HL-60/S4 treated with retinoic acid at 250 ng/mL for 4 days and 3 days (cell line): ENCODE data around the gene PUS10.
"Not testable (repeated sequence)": the region's sequence is repeated elsewhere in the genome, so short reads cannot be mapped to it uniquely, and the experiment has no call there.

Experiments
- in situ Hi-C: fragments of 300-500 bp; cut with MboI; formaldehyde crosslinking; loops from 2 replicates; pipeline ENCODE4 v1.7.0; 2022; ENCODE audit warnings: low sequenced_read_pairs

The PUS10 gene

DNA sequence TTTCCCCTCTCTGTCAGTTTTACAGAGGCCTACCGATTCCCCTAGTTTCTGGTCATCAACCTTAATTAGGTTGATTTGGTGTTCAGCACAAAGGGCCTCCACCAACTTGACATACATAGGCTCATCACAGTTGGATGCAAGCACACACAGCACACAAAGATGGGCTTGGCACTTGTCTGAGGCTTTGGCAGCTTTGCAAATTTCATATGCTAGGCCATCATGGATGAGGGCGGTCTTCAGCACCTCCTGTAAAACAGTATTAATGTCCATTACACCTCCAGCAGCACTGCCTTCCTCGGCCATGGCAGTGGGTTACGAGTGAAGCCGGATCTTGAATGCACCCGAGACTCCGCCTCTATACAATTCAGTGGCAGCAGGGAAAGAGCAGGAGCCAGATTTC, 79.8 kb downstream of the PUS10 start:
- in situ Hi-C loops = no loop called here

DNA sequence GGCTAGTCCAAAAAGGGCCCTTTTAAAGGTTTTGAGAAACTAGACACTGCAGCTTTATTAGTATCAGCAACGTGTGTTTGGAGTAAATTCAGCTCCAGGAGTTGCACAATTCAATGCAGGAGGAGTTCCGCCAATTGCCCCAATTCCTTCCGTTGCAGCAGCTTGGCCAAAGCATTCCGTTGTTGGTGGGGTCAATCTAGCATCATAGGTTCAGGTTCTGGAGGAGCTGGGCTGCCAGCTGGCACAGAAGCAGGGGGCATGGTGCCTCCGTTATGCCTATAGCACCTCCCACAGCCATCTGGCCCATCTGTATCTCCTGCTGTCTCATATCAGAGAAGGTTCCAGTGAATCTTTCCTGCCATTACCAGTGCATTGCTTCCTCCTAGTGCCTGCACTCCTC, 81.3 kb downstream of the PUS10 start:
- in situ Hi-C loops = no loop called here

DNA sequence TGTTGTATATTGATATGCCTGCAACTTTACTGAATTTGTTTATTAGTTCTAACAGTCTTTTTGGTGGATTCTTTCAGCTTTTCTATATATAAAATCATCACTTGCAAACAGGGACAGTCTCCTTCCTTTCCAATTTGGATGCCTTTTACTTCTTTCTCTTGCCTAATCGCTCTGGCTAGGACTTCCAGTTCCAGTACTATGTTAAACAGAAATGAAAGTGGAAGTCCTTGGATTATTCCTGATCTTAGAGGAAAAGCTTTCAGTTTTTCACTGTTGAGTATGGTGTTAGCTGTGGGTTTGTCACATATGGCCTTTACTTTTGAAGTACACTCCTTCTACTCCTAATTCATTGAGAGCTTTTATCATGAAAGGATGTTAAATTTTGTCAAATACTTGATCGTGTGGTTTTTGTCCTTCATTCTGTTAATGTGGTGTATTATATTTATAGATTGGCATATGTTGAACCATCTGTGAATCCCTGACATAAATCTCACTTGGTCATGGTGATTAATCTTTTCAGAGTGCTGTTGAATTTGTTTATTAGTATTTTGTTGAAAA, 83.8 kb downstream of the PUS10 start:
- in situ Hi-C loops = no loop called here

DNA sequence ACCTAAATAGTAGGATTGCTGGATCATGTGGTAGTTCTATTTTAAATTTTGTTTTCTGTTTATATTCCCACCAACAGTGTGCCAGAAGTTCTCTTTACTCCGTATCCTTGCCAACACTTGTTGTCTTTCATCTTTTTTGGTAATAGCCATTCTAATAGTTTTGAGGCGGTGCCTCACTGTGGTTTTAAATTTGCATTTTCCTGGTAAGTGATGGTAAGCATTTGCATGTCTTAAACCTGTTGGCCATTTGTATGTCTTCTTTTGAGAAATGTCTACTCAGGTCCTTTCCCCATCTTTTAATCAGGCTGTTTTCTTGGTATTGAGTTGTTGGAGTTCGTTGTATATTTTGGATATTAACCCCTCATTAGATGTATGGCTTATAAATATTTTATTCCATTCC, 85.1 kb downstream of the PUS10 start:
- in situ Hi-C loops = no loop called here

DNA sequence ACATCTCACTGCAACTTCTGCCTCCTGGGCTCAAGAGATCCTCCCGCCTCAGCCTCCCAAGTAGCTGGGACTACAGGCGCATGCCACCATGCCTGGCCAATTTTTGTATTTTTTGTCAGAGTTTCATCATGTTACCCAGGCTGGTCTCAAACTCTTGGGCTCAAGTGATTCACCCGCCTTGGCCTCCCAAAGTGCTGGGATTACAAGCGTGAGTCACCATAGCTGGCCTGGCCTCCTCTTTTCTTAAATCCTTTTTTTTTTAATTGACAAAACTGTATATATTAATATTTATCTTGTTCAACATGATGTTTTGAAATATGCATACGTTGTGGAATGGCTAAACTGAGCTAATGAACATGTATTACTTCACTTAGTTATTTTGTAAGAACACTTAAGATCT, 86.0 kb downstream of the PUS10 start:
- in situ Hi-C loops = not testable (repeated sequence)

DNA sequence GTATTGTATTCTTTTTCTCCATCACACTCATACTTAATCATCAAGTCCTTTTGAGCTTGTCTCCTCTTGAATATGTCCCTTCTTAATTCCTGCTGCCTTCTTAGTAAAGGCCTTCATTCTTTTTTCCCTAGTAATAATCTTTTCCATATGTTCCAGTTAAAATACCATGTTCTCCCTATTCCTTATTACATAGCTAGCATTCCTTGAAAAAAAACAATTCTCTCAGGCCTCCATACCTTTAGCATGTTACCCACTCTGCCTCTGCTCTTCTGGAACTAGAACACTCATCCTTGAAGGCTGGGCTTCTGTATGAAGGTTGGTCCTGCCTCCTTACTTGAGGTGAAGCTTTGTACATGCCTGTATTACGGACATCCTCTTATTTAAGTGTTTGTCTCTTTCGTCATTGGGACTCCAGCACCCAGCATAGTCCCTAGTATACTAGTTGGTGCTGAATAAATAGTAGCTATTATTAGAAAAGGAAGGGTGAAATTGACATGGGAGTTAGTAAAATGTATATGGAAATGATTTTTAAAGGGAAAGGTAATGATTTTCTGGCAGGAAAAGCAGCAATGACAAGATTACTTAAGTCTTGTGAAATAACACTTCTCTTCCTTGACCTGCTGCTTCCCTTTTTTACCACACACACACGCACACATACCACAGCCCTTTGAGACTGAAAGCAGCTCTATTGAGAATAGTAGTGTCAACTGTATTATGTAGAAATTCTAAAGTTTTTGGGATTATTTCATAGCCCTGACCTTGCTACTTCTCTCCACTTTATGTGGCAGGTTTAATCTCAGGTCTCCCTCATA, 91.1 kb downstream of the PUS10 start:
- in situ Hi-C loops = no loop called here

DNA sequence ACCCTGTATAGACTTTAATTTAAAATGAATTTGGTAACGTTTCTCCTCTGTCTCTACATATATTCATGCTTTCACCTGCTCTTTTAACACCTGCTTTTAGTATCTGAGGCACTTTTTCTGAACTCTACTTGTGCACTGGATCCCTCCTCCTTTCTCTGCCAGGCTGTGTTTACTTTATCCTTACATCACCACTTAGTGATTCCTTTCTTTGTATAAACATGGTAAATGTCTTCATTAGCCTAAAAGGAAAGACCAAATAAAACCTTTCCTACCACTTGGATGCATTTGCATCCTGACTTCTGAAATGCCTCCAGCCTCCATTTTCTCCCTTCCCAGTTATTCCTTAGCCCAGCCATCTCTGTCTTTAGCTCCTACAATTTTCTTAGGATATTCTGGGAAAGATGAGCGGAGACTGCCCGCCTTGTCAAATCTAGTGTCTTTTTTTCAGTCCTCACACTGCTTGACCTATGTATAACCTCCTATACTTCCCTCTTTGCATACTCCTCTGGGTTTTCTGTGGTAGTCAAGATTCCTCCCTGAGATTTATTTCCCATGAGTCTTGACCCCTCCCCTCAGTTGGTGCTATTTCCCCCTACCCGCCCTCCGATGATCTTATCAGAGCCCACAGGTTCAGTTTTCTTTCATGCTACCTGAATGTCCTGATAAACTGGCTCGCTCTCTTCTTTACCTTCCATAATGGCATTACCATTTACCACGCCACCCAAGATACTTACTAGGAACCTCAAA, 91.9 kb downstream of the PUS10 start:
- in situ Hi-C loops = no loop called here

DNA sequence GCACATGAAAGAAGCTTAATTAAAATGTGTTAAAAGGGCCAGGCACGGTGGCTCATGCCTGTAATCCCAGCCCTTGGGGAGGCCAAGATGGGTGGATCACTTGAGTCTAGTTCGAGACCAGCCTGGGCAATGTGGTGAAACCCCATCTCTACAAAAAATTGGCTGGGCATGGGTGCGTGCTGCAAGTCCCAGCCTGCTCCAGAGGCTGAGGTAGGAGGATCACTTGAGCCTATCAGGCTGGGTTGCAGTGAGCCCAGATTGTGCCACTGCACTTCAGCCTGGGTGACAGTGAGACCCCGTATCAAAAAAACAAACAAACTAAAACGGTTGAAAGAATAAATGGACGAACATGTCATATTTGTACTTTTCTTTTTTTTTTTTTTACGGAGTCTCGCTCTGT, 110.7 kb downstream of the PUS10 start:
- in situ Hi-C loops = no loop called here

DNA sequence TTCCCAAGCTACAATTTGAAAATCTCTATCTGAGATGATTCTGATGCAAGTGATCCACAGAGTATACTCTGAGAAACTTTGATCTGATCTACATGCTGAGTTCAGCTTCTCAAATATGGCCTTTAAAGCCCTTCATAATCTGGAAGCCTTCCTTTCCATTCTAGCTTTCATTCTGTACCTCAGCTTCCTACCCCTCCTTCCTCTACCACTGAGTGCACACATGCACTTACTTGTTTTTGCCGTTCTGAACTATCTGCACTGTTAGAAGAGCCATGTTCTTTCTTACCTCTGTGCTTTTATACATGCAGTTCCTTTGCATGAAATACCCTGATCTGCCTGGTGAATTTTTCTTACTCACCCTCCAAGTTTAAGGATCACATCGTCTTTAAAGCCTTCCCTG, 111.7 kb downstream of the PUS10 start:
- in situ Hi-C loops = no loop called here

DNA sequence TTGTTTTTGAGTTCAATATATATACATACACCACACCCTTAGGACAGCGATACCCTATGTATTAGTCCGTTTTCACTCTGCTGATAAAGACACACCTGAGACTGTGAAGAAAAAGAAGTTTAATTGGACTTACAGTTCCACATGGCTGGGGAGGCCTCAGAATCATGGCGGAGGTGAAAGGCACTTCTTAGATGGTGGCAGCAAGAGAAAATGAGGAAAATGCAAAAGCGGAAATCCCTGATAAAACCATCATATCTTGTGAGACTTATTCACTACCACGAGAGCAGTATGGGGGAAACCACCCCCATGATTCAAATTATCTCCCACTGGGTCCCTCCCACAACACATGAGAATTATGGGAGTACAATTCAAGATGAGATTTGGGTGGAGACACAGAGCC, 112.2 kb downstream of the PUS10 start:
- in situ Hi-C loops = not testable (repeated sequence)

DNA sequence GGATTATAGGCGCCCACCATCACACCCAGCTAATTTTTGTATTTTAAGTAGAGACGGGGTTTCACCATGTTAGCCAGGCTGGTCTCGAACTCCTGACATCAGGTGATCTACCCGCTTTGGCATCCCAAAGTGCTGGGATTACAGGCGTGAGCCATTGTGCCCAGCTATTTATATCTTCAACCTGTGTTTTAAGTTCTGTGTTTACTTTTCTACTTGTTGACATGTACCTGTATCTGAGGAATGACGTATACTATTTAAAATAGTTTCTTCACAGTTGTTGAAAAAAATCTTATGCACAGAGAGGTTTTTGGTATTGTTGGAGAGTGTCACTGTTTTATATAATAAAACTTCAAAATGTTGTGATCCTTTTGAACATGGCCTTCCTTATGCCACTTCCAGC, 116.8 kb downstream of the PUS10 start:
- in situ Hi-C loops = not testable (repeated sequence)

DNA sequence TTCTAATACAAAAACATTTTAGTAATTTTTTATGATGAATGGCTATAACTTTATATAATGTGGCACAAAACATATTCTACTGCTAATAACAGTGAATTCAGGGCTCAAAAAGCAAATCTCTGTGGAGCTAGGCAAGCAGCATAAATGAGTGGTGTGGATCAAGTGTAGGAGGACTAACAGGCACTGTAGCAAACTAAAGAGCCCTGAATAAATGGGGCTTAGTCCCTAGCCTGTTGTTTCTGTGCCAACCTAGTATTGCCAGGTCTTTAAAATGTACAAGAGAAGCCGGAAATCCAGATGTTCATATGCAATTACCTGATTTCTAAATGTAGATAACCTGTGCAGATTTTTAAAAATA, 118.2 kb downstream of the PUS10 start:
- in situ Hi-C loops = loop anchor here (10.0 kb wide), 1 partner anchor 95 kb away; no protein-coding TSS in a partner anchor

DNA sequence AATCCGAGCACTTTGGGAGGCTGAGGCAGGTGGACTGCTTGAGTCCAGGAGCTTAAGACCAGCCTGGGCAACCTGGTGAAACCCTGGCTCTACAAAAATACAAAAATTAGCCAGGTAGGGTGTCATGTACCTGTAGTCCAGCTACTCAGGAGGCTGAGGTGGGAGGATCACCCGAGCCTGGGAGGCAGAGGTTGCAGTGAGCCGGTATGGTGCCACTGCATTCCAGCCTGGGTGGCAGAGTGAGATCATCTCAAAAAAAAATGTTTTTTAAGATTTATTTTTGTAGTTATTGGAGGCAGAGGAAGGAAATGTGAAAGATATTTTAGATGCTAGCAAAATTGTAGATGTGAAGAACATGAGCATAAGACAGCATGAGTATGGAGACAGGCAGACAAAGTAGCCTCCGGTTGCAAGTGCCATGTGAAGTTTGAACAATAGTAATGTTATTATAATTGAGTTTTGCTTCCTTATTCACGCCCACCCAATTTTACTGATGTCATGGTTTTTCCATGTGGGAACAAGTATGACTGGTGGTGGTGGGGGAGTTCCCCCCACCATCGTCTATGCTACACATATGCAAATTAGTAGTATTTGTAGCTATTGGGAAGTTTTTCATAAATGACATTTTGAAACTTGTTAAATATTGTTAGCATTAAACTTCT, 118.7 kb downstream of the PUS10 start:
- in situ Hi-C loops = loop anchor here (10.0 kb wide), 1 partner anchor 95 kb away; no protein-coding TSS in a partner anchor

DNA sequence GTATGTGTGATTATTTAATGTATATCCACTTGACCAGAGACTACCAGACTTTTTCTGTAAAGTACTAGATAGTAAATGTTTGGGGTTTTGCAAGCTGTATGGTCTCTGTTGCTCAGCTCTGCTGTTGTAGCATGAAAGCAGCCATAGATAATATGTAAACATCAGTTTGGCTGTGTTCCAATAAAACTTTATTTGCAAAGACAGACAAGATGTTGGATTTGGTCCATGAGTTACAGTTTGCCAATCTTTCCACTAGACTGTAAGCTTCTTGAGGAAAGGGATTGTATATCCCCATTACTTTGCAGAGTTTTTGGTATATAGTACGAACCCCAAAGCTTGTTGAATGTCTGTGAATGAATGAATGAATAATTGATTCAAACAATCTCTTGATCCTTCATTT, 119.5 kb downstream of the PUS10 start:
- in situ Hi-C loops = loop anchor here (10.0 kb wide), 1 partner anchor 94 kb away; no protein-coding TSS in a partner anchor
